ENCODE measurements around the gene DDX53.

Gene DDX53

DNA sequence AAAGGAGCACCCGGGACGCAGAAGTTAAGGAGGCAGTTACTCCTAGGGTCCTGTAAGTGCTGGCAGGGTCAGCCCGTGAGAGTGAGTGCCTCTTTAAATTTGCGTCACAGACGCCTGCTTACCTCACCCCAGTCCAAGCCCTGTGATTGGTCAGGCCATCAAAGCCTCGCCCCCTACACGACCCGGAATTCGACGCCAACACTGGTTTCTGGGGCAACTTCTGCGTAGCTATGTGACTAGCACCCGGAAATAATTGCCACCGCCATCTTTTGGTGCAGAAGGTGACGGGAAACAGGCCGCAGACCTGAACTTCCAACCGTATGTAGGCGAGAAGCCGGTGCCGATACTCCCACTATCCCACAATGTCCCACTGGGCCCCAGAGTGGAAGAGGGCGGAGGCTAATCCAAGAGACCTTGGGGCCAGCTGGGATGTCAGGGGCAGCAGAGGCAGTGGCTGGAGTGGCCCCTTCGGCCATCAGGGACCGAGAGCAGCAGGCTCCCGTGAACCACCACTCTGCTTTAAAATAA is at the start of gene DDX53:
TSS of gene DDX53 (plus strand) at position 265 of the 528 bp plus-strand sequence. CDS start at position 363, 98 bp downstream.
- no peak for FAIRE-seq

DNA sequence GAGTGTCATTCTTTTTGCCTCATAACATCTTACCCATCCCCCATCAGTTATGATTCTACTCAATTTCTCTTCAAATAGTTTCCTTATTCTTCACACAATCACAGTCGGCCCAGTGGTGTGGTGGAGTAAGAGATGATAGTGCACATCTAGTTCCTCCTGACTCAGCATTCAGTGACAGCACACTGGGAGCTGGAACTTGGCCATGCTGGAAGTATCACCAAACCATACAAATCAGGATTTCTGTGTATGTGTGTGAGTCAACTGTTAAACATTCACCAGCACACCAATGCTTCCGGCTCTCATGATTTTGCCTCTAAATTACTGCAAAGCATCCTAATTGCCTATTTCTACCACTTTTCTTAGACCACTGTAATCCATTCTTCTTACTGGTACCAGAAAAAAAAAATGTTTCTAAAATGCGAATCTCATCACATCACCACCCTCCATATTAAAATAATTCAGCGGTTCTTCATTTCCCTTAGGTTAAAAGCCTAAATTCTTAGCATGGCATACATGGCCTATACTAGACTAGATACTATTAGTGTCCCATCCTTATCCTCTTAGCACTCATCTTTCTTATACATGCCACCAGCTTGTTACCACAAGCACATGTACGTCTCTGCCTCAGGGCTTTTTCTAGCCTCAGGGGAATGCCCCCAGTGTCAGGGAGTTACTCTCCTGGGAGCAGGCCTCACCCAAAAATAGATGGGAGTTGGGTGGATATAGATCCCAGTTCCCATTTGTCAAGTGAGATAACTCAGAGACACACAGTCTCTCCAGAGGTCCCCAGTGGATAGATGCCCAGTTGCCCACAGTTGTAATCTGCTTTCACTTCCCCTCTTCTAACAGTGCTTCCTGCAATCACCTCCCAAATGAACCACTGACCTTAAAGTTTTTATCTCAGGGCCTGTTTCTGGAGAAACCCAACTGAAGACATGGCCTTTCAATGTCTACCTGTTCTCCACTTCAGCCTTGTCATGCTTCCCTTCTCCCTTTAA is 49.2 kb upstream of the DDX53 start:
- FAIRE-seq: no peak

DNA sequence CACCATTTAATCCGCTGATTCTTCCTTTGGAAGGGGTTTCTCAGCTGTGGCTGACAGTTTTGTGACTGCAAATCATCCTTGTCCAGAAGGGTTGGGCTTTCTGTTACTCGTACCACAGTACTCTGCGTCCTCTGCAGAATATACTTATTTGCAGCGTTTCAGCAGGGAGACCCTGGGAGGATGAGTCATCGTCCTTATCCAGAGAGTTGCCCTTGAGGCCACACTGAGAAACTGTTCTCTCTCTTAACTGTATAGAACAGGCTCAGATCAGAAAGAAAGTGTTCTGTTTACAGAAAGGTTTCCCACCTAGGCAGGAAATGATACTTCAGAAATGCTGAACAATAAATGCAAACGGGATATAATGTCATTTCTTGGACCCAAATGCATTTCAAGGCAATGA is 47.8 kb upstream of the DDX53 start:
- no peak for FAIRE-seq

DNA sequence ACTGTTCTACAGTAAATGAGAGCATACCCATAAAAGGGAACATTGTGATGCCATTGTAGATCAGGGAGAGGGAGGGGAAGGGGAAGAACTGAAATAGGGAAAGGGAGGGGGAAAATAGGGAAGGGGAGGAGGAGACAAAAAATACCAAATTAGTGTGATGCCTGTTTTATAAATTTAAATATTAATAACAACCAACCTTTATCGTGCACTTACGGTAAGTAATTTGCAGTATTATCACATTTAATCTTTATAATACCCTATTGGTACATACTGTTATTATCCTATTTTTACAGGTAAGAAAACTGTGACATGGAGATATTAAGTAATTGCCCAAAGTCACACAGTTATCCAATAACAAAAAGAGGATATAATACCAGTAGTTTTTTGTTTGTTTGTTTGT is 41.5 kb upstream of the DDX53 start:
- FAIRE-seq: no peak

DNA sequence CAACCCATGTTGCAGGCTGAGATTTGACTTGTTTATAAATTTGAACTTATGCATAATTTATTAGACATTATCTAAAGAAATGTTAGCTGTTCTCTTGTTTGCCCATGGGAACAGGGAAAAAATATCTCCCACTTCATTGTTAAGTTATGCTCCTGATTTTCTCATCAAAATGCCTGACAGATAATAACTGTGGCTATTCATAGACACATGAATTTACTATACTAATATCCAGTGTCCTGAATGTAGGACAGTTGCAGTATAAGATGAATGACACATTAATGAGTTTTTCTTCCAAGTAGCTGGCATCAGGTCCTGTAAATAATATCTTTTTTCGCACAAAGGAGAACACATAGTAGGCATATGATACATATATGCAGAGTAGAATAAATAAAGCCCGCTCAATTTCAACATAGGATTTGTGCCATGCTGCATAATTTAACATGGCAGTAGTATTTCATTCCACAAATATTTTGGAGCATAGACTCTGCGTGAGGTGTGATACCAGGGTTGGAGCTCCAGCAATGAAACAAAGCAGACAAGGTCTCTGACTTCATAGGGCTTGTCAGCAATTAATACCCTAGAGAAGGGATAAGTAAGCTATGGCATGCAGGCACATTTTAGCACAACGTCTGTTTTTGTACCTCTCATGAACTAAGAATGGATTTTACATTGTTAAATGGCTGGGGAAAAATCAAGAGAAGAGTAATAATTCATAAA is 40.4 kb upstream of the DDX53 start:
- FAIRE-seq: no peak

DNA sequence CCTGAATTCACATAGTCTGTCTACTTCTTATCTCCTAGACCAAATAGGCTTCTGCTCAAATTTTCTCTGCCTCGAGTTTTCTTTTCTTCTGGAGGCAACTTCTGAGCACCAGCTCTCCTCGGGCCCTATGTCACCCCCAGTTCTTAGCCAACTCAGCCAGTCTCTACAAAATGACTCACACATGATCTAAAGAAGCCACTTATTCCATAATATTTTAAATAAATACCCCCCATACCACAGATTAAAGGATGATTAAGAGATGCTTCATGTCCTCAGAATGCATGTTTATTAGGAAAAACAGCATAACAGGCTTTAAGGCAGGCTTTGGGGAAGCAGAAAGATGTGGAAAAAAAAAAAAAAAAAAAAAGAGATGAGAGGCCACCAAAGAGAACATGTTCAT is 36.6 kb upstream of the DDX53 start:
- no peak for FAIRE-seq

DNA sequence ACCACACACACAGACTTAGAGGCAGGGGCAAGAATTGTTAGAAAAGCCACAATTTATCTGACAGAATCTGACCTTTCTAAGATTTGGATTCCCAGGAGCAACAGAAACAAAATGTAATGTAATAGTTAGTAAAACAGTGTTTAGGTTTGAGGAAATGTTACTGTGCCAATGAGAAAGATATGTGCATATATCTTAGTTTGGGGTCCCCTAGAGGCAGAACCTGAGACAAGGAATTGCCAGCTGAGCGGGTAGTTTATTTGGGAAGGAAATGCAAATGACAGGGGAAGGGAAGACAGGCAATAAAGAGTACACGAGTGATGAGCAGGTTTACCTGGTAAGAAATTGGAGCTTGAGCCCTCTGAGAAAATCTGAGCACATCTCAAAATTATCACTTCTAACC is 31.3 kb upstream of the DDX53 start:
- FAIRE-seq: no peak

DNA sequence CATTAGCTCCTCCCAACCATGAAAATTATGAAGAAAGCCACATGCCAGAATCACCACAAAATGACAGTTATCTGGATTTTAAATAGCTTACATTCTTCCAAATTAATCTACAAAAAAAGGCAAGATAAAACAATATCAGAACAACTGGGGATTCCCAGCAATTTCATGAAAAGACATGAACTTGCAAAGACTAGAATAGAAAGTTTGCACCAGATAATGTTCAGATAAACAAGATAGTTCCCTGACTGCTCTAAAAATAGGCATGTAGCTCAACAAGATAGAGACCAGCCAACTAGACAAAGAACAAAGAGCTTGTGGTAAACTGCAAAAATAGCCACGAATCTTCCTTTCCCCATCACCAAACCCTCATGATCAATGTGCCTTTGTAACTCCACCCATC is 30.3 kb upstream of the DDX53 start:
- no peak for FAIRE-seq

DNA sequence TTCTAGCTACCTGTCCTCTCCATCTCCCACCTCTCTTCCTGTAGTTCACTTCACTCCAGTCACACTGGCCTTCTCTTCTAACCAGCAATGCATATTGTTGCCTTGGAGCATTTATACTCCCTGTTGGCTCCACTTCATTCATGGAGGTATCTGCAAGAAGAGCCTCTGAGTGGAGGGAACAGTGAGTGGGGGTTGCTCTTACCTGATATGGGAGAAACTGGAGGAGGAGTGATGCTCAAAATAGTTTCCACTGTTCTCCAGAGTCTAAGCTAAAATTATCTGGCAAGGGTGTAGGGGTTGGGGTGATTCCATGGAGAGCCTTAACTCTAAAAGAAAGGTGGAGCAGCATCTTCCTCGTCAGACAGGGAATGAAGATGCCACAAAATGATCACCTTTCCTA is 28.9 kb upstream of the DDX53 start:
- FAIRE-seq: no peak

DNA sequence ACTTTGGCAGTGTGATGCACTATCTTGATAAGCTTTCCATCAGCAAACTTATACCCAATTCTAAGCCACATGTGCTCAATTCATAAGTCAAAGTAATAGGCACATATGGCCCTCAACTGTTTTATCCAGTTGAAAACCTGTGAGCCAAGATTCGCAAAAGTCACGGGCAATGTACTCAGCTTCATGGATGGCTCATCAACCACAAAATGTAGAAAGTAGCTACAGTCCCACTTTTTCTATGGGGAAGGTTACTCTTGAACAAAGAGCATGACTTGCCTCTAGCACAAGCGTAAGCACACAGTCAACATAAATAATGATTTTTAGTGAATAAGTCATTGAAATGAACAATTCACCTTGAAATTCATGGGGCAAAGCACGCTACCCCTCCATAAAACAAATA is 25.1 kb upstream of the DDX53 start:
- no peak for FAIRE-seq

DNA sequence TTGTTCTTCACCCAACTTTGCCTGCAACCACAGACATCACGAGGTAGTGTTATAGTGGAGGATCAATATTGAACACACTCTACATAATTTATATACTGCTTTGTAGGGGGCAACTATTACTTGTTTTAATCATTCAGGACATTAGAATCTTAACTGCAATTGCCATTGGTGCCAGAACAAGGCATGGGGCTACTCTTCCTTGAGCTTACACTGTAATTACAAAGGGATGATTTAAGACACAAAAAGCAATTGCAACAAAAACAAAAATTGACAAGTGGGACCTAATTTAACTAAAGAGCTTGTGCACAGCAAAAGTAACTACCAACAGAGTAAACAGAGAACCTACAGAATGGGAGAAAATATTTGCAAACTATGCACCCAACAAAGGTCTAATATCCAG is 24.0 kb upstream of the DDX53 start:
- no peak for FAIRE-seq

DNA sequence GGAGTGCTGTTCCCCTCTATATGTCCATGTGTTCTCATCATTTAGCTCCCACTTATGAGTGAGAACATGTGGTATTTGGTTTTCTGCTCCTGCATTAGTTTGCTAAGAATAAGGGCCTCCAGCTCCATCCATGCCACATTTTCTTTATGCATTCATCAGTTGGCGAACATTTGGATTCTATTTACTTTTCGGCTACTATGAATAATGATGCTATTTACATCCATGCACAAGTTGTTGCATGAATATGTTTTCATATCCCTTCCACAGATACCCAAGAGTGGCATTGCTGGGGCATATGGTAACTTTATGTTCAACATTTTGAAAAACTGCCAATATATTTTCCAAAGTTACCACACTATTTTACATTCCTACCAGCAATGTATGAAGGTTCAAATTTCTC is 13.8 kb upstream of the DDX53 start:
- no peak for FAIRE-seq

DNA sequence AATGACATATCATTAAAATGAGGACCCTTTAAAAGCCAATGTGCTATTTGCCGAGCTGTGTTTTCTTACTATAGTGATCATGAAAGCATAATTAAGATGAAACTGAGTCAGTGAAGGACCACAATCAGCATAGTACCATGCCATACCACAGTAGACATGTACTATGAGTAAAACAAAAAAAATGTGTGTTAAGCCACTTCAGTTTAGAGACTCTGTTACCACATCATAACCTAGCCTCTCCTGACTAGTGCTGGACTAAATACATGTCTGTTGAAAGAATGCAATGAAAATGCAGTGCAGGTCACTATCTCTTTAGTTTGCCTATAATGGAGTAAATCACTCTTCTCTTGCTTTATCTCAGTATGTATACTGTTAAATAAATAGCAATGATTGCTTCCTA is 12.3 kb upstream of the DDX53 start:
- no peak for FAIRE-seq

DNA sequence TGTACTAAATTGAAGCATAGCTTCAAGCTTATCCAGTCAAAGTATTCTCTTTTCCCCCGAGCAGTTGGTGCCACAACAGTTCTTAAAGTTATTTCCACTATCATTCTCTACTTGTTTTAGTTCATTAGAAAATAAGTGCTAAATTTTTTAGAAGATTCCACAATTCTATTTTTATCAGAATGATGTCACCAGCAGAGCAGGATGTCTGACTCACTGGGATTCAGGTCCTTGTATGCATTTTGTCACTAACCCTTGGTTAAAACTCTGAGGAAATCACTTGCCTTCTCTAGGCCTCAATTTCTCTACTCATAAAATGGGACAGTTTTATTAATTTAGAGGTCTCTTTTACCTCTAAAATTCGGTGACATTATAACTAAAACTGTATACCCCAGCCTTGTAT is 3.4 kb downstream of the DDX53 start:
- FAIRE-seq: no peak

DNA sequence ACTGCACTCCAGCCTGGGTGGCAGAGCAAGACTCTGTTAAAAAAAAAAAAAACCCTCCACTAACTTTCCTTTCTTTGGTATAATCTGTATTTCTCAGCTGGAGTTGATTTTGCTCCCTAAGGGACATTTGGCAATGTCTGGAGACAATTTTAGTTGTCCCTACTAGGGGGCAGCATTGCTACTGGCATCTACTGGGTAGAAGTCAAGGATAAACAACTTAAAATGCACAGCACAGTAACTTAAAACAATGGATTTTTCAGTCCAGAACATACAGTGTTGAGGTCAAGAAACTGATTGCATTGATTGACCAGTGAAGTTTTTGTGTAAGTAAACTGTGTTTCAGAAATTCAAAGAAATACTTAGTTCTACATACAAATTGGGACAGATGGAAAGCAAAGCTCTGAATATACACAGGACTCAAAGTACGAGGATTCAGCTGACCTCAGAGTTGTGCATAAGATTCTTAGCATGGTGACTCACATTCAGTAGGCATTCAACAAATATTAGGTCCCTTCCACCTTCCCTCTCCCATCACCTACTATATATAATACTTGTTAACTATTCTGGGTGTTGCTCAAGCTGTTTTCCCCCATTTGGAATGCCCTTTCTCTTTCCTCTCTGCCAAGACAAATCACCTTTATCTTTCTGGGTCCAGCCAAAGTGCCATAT is 8.8 kb downstream of the DDX53 start:
- FAIRE-seq: peak; percentile 52

DNA sequence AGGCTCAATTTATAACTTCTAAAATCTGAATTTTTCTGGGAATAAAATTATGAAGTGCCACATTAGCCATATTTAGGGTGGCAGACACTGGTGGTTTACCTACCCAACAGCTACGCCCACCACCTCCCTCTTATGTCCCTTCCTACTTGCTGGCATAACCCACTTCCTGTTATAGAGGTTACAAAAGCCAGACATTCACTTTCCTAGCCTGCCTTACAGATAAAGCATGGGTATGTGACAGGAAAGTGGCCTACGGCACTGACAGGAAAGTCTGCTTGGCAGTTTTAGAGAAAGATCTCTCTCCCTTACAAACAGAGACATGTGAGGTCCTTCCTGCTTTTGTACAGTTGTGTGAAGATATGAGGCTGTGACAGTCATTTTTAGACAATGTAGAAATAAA is 12.4 kb downstream of the DDX53 start:
- FAIRE-seq: no peak

DNA sequence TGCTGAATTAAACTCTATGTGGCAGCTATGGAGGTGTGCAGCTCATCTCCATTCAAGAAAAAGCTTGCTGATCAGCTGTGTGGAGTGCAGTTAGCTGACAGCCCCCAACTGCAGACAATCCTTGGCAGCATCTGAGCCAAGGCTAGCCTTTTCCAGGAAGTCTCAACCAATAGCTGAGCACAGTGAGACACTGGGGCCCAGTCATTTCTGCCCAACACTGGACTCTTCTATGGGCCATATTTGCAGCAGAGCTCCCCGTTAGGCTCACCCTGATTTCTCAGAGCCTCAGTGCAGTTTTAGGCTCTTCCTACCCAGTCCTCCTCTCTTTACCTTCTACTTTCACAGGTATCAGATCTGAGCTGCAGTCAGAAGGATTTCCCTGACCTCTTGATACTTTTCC is 12.9 kb downstream of the DDX53 start:
- FAIRE-seq: no peak

DNA sequence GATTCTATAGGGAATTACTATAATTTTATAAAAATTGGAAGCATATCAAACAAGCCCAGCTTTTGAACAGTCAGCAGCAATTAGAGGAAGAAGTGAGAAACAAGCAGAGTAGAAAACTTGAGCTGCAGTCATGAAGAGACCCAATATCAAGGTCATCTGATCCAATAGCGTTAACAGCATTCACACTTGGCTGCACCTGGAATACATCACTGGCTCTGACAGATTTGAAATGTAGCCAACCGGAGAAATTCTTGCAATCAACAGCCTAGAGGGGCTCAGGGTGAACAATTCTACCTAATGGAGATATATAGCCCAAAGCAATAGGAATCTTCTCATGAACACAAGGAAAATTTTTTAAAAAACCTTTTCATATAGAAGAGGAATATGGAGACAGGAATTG is 13.6 kb downstream of the DDX53 start:
- FAIRE-seq: no peak

DNA sequence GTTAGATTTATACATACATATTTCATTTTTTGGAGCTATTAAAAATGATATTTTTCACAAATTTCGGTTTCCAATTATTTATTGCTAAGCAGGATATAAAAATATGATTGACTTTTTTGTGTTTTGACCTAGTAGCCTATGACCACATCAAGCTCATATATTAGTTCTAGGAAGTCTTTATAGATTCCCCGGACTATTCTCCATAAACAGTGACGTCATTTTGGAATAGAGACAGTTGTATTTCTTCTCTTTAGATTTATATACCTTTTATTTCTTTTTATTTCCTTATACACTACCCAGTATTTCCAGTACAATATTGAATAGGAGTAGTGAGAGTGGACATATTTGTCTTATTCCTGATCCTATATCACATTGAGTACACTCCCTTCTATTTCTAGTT is 31.8 kb downstream of the DDX53 start:
- no peak for FAIRE-seq

DNA sequence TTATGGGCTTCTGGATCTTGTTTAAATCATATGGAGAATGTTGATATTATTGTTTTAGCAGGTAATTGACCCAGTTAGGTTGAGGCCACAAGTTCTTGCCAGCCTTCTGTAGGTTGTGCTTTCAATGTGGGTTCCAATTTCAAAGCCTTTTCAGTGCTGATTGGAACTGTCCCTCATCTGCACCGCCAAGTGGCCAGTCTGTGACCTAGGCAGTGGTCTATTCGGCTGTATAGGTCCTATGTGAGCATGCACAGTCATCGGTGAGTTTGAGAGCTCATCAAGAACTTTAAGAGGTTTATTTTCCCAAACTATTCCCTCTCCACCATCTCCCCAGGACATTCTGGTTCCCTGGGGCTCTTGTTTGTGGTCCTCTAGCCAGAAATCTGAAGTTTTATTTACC is 35.7 kb downstream of the DDX53 start:
- no peak for FAIRE-seq

DNA sequence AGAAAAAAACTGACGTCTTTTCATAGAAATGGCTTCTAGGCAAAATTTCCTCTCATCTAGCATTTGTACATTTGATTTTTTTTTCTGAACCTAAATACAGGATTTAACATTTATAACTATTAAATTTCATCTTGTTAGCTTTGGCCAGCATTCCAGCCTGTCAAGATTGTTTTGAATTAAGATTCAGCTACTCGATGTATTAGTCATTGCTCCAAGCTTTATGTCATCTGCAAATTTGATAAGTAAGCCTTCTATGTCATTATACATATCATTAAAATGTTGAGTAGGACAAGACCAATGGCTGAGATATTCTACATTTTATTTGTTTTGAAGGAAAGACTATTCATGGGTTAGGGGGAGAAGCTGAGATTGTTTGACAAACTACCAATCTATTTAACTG is 46.7 kb downstream of the DDX53 start:
- FAIRE-seq: no peak

DNA sequence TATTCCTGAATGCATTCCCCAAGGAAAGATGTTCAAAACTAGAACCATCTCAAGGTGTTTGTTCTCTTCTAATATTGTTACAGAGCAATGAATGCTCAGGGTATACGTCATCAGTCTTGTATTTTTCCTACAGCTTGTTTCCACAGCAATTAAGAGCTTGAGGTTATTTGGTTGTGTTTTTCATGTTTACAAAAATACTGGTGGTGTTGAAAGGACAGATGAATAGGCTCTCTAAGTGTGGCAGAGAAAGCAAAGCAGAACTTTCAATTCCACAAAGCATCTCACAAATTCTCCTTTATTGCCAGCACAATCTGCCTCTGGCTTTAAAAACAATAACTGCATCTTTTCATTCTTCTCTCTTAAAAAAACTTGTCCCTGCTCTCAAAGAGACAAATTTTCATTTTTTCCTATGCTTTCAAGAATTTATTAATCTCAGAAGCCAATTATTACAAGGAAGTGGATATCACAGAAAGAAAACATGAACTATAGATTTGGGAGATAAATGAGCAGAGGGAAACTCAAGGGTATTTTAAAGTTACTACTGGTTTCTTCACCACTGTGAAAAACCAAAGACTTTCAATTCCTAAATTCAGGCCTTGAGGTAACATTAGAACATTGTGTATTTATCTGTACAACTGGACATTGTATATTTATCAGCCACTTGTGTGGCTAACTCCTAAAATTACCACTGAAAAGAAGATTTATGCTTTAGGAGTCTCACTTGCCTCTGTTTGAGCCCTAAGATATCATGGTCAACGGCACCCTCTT is 49.2 kb downstream of the DDX53 start:
- no peak for FAIRE-seq

DNA sequence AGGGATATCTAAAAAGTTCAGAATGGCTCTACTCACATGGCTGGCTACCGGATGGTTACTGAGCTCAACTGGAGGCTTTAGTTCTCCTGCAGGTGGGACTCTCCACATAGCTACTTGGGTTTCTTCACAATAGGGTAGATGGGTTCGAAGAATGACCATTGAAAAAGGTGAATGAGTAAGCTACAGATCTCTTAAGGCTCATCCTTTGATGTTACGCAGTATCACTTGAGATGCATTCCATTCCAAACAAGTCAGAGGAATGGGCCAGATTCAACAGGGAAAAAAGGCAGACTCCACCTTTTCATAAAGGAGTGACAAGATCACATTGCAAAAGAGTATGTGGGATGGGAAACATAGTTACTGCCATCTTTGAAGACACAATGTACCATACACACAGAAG is 52.6 kb downstream of the DDX53 start:
- FAIRE-seq: no peak
